EH (cell line): ENCODE measurements around the gene FOXC1.
A peak's percentile ranks its signal among the peaks of the same experiment; 100 is the strongest.

Experiments used
- DNase-seq: peaks from one replicate; pipeline ENCODE4 v3.0.0-alpha.2; 2015; ENCODE audit warnings: low read depth

Gene FOXC1

DNA sequence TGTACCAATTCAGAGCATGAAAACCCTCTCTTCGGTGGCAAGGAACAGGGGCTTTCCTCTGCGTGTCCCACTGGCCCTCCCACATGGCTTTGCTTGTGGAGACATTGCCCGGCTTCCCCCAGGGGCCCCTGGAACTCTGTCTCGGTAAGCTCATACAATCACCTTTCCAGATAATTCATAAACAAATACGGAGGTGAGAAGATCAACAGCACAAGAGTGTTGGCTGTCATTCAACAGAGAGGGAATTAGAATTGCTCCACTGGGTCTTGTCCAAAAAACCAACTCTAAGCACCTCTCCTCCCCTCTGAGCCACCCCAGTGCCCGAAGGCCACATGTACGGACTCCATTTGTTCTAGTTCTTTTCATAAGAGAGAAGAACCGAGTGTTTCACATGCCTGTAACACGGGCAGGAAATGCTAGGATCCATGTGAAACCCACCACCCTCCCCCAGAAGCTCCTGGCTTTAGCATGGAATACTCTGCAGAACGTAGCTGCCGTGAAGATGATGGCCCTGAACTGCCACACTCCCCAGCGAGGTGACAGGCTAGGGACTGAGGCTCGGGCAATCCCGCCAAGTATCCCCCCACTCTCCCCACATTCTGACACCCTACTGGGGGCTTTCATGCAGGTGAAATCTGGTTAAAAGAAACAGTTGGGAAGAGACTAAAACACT lies 24.6 kb upstream of the FOXC1 start:
- no peak for DNase-seq

DNA sequence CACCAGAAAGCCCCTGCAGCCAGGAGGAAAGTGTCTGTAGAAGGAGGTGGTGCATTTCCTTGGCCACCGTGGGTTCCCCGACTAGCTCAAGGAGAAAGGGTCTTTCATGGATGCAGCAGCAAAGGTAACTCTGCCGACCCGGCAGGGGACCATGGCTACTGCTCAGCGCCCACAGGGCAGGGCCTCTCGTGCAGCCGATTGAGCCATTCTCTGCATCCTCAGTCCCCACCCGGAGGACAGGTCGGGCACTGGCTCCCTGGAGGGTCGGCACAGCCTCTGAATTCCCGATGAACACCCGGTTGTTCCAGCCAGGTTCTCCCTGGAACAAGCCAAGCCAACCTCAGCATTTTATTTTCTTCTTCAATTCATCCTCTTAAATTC lies 24.1 kb upstream of the FOXC1 start:
- no peak for DNase-seq

DNA sequence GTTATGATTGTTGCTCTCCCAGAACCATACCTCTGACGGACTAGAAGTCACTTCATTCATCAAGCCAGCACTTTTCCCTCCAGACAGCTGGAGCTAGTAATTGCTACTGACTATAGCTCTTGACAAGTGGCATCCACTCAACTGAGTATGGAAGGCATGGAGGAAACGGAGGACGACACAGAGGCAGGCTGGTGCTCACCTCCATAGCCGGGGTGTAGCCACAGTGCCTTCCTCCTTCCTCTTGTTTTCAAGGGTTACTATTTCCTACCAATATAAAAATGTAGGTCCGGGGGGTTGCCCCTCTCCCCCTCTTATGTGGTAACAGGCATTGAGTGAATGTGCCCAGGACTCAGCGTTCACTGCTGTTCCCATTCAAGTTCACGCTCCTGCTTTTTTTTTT lies 23.5 kb upstream of the FOXC1 start:
- no peak for DNase-seq

DNA sequence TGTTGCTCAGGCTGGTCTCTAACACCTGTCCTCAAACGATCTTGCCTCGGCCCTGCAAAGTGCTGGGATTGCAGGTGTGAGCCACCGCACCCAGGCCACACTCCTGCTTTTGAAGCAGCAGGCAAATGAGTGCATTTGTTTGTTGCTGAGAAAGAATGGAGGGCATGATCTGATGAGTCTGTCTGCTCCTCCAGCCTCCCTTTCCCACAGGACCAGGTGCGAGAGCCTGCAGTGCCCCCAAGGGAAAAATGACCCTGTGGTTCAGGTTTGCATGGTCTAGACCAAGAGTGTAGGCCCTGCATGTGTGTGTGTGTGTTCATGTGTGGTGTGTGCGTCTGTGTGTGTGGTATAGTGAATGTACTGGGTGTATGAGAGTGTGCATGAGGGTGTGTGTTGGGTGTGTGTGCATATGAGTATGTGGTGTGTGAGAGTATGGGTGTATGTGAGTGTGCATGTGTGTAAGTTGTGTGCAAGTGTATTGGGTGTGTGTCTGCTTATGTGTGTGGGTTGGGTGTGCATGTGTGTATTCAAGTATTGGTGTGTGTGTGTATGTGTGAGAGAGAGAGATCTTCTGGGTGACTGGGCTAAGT lies 22.8 kb upstream of the FOXC1 start:
- DNase-seq = no peak

DNA sequence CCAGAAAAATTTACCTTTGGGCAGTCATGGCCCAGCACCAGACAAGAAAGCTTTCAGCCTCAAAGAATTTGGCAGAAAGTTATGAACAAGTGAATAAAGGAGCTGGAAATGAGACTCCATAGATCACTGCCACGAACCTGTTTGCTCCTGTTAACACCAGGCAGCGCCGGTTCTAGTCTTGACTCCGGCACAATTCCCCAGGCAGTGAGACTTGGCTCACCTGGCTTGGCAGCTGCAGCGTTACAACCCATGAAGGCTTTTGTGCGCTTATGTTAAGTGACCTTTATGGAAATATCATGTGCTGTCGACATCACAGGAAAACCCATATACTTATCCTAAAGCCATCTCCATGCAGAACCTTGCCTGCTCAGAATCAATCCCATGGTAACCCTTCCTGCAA lies 22.2 kb upstream of the FOXC1 start:
- DNase-seq = no peak

DNA sequence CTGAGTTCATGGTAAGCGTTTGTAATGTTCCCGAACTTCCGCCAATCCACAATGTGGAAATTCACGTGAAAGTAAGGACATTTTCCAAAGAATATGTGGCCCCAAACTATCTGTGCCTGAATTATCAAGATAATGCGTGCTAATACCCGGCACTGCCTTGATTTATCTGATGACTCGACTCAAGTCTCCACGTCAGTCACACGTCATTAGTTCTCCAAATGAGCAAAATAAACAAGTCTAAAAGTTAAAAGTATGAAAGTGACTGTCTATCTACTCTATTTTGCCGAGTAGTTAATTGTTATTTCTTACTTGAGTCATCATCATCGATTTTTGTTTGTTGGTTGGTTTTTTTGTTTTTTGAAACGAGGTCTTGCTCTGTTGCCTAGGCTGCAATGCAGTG lies 21.7 kb upstream of the FOXC1 start:
- DNase-seq = no peak

DNA sequence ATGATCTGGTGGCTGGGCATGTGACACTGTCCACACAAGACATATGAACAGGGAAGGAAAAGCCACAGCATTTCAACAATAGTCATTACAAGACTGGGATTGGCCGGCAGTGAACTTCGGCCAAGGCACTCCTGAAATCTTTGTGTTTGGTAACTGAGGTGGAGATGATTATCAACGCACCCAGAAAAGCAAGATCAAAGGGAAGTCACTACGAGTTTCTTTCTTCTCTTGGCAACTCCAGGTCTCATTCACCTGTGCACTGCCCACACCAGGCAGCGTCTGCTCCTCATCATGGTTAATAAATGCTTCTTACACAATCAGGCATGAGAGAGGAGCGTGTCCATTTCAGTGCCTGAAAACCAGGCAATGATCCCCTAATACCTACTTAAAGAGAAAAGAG lies 20.5 kb upstream of the FOXC1 start:
- DNase-seq = no peak

DNA sequence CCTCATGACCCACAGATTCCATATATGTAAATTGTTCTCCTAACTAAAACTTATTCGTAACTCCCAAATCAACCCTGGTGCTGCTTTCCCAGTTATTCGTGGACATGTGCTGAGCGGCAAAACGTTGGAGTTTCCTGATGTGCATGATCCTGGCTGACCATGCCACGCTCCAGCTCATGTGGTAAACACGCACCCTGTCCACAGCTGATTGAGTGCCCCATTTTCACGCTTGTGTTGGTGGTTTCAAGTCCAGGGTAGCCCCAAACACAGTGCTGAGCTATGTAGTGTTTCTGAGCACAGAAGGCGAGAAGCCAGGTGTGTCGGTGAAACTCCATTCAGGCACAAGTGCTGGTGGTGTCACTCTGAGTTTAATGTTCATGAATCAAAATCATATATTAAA lies 19.1 kb upstream of the FOXC1 start:
- DNase-seq = no peak

DNA sequence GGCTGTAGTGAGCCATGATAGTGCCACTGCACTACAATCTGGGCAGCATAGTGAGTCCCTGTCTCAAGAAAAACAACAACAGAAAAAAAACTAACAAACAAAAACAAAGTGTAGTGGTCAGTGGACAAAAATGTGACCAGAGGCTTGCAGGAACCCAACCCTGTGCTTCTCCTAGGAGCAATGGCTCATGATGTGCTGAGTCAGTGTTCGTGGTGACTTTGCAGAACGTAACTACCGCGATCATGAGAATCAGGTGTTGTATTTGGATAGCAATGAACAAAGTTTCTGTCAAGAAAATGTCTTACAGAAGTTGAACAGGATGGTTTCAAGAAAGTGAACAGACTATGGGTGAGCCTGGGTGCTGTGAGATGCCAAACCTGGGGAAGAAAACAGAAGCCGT lies 18.5 kb upstream of the FOXC1 start:
- no peak for DNase-seq

DNA sequence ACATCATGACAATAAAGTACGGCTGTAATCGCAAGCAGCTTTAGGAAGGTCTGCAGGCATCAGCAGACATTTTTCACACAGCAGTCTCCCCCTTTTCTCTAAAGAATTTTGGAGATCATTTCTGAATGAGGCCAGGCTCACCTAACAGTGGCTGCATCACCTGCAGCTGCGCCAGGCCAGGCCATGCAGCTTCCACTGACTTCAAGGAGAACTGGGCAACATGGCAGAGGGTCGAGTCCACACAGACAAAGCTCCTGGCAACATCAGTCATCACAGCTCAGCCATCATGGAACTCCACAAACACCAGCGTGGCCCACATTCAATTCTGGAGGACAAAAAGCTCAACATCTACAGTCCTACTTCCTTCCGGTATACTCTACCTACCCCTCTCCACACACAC lies 17.8 kb upstream of the FOXC1 start:
- no peak for DNase-seq

DNA sequence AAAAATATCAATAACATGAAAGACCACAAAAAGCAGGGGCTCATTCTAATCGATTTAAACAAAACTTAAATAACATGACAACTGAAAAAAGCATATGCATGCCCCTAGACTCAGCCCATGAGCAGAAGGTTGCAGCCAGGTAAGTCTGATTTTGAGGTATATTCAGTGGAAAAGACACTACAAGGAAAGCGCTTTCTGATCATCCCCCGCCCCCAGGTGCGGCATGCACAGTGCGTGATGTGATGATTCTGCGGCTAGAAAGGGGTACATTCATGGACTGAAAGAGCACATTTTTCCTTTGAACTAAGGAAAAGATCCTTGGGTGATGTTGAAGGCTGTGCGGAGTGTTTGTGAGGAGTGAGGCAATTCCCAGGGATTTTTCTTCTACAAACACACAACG lies 16.9 kb upstream of the FOXC1 start:
- no peak for DNase-seq

DNA sequence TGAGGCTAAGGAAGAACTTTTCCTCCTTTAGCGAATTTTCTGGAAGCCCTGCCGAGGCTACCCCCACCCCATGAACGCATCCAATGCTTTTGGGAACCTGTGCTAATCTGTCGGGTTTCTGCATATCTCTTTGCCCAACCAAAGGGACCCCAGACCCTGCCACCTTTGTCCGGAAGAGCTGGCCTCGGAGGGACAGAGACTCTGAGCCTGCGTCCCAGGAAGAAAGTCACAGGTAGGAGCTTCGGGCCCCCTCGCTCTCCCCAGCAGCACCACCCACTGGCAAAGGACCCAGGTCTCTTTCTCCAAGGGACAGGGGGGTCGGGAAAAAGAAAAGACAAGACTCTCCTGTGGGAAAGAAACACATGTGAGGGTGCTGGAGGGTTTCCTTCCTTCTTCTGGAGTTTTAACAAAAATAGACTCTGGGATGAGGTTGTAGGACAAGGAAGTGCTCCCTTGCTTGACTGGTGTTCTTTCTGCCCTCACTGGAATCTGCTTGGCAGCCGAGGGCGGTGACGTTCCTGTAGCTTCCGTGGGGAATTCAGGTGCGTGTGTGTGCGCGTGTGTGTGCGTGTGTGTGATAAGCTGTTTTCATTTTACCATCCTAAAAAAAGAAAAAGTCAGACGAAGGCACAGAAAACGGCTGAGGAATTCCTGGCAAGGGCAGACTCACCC lies 16.3 kb upstream of the FOXC1 start:
- DNase-seq = no peak

DNA sequence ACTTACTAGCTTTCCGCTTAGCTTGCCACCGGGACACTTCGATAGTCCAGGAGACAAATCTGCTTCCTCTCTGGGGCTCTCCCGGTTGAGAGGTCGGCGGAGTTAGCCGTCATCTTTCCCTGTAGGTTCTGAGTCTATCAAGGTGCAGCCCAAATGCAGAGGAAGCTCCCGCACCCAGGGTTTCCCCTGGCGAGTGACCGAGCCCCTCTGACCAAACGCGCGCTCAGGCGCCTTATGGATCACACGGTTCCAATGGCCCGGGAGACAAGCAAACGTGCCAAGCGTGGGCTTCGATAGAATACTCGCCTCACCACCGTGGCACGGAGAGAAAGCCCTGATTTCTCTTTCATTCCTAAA lies 15.8 kb upstream of the FOXC1 start:
- DNase-seq = no peak

DNA sequence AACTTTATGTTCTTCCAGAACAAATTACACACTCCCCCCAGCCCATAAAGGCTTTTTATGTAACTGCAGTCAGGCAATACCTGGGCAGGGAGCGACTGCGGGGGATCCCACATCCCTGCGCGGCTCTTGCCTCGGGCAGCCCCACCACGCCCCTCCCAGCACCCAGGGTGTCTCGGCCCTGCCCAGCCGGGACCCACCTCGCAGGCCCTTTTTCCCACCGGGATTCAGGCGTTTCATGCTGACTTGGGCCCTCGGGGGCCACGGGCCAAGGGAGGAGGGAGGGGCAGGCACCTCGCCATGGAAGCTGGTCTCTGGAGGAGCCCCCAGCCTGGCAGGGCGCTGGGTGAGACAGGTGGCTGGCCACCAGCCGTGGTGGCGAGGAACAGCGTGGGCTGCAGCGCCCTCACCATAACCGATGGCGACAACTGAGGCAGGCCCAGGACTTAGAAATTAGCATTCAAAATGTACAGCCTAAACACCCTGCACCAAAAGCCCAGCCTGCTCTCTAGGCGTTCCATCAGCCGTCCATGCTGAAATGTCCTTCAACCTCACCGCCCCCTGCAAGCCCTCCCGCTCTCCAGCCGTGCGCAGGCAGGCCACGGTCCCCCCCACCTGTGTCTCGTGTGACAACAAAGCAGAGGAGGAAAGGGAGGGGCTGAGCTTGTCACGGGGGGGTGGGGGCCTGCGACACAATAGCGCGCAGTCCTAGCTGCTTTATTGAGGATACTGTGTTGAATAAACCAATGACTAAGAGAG lies 15.1 kb upstream of the FOXC1 start:
- no peak for DNase-seq

DNA sequence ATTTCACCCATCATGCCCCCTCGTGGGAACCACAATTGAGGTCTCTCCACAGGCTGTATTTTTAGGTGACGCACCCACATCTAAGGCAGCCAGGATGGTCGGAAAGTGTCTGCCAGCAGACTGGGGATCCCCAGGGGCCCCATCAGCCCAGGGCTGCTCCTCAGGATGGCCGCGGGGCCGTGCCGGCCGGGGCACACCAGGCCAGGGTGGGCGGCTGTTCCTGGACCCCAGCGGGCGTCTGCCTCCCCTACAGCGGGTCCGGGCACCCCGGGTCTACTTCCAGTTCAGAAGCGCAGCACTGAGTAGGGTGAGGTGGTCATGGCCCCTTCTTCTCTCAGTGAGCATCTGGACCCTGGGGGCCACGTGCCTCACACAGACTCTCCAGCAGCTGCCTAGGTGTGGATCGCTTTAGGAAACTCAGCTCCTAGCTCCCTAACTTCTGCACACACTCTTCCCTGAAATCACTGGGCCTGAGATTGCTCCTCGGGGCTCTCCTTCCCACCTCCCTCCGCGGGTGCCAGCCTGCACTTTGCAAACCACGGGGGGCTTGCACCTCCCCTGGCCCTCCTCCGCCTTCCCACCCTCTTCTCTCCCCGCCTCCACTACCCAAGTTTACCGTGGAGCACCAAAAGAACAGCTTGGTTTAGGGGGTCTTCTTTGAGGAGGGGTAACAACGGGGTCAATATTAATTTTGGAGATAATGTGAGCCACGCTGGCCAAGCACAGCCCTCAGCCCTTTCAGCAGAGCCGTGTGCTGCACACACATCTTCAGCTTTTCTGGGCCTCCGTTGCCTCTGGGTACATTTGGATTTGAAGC lies 14.2 kb upstream of the FOXC1 start:
- no peak for DNase-seq

DNA sequence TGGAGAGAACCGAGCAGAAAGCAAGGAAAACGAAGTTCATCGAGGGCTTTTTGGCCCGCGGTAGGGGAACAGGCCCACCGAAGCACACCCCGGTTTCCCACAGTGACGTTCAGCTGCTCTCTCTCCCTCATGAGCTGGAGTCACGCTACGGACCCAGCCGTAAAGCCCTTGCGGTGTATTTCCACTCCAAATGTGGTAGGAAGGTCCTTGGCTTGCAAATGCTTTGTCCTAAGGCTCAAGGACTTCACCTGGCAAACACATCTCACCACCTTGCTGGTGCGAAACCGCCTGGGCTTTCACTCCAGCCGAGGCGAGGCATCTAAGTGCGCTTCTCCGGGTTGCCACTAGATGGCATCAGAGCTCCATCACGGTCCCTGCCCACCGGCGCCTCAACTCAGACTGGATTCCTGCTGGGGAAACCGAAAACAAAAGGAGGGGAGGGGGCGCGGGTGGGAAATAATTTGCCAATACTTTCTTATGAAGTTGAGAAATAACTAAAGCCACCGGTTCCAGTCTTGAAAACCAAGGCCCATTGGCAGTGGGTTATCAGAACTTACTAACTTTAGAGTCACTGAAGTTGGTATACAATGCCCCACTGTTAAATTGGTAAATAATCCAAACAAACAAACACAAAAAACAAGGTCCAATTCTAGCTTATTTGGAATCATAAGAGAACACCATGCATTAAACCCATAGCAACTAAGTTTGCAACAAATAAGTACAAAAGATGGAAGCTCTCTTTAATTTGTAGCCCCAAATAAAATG lies 13.4 kb upstream of the FOXC1 start:
- DNase-seq = peak; percentile 58

DNA sequence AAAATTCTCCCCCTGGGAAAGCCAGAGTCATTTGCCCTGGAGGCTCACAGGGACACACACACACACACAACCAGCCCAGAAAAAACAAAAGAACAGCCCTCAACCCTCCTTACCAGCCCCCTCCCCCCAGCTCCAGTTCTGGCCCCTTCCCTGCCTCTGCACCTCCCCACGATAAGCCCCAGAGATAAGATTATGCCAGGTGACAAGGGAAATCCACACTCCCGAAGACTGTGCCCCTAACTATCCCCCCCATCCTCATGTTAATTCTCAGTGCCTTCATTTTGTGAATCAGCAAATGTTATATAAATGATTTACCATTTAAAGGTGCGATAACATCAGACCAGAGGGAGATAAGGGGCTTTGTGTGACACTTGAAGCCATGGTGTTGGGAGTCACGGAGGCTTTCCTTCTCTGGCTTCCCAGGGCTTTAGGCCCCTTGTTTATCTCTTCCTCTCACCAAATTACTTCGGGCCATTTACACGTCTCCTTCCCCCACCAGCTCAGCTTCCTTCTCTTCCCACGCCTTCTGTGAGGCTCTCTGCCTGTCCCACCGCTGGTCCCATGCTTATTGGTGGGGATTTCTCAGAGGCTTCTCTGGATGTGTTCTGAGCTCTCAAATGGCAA lies 12.5 kb upstream of the FOXC1 start:
- no peak for DNase-seq

DNA sequence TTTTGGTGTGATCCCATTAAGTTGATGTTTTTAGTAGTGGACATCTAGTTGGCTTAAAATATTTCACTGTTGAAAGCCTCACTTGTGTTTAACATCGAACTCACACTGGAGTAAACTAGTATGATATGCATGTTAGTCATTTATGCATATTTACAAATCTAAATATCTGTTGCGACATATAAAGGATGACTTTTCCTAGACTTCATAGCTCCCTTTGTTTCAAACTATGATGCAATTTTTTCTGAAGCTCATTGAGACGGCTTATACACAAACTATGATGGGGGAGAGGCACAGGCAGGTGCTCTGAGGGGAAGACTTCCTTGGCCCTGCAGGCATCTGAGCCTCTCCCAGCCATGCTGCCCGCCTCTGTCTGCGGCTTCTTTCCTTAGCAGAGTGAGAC lies 11.8 kb upstream of the FOXC1 start:
- DNase-seq = peak; percentile 40

DNA sequence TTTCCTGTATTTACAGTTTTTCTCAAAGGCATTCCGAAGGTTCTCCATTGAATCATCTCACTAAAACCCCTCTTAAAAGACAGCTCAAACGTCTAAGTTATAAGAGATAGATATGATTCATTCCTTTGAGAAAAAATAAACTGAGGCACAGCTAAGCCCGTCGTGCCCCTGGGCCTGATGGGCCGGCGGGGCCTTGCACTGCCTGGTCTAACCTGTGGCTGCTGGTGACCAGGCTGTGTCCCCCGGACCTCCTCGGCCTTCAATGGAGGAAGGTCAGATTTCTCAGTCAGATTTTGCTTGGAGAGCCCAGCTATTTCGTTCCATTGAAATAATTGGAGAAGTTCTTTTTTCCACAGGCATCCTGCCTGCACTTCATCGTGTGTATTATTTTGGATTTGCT lies 11.3 kb upstream of the FOXC1 start:
- no peak for DNase-seq

DNA sequence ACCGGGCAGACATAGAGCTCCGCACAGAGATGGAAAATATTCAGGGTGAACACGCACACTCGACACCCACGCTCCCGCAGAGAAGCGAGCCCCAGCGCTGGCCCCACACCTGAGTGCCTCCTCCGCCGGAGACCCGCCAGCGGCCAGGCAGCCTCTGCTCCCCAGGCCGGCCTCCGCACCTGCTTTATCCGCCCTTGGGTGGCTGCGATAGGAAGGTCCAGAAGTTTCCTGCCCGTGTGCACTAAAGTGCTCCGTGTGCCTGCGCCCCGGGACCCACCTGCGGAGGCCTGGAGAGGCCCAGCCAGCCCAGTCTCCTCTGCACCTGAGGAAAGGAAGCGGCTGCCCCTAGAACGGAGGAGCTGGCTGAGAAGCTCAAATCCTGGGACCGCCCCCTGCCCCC lies 10.8 kb upstream of the FOXC1 start:
- DNase-seq = no peak

DNA sequence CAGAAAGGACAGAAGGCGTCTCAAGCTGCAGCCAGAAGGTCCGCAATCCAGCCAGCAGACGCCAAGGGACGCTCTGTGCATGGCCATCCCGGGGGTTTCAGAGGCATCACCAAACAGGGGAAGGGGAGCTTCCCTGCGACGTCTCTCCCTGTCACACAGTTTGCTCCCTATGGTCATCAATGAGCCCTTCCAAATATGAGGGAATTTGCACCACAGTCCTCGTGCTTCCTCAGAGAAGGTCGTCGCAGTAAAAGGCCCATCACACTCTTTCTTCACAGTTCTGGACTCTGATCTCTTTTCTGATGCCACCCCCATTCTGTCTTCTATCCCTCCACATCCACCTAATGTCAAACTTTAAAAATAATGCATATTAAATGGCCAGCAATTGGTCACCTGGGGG lies 10.2 kb upstream of the FOXC1 start:
- DNase-seq = no peak
